Spleen (tissue), 7 donors: ENCODE data around the gene MTG2.

Source experiments
- POLR2A ChIP-seq, 3 donors: fragments of 450-650 bp; IDR thresholded peaks; one replicate each; pipeline ENCODE4 v1.5.1; 2017; ENCODE audit warnings: antibody characterized with exemption in 3 of 3, mild to moderate bottlenecking in 1 of 3
- TF ChIP-seq, protein P1 (sequence below), 11 experiments: fragments of 200-600 bp in 7 of 11; fragments of 450-650 bp in 4 of 11; sonication (generic) in 4 of 11; IDR thresholded peaks in 8 of 11; conservative IDR thresholded peaks in 3 of 11; 1 replicate in 7 of 11; 2 replicates in 4 of 11; pipeline versions ENCODE4 v1.4.0 to v1.8.0; 2016 to 2021; ENCODE audit warnings: antibody characterized with exemption in 11 of 11, inconsistent platforms in 4 of 11, mild to moderate bottlenecking in 1 of 11
- donor health status: DM: no; HTN: no; CAD: no; lungs with moderate emphysema.
- donor health status: DM: no; HTN: no; CAD: no.
- donor health status: DM: no; HTN: no; CAD: no.

DNA sequence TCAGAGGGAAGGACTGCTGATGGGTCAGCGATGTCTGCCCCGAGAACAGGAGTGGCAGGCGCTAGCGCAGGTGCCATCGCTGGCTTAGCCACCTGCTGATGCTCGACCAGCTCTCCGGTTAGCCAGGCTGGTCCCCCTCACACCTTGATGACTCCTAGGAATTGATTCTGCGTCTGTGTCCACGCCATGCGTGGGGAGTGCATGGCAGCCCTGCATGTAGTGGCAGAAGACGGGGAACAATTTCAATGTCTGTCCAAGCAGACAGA is 32.6 kb upstream of the MTG2 start:
- TF ChIP-seq, protein P1, sequence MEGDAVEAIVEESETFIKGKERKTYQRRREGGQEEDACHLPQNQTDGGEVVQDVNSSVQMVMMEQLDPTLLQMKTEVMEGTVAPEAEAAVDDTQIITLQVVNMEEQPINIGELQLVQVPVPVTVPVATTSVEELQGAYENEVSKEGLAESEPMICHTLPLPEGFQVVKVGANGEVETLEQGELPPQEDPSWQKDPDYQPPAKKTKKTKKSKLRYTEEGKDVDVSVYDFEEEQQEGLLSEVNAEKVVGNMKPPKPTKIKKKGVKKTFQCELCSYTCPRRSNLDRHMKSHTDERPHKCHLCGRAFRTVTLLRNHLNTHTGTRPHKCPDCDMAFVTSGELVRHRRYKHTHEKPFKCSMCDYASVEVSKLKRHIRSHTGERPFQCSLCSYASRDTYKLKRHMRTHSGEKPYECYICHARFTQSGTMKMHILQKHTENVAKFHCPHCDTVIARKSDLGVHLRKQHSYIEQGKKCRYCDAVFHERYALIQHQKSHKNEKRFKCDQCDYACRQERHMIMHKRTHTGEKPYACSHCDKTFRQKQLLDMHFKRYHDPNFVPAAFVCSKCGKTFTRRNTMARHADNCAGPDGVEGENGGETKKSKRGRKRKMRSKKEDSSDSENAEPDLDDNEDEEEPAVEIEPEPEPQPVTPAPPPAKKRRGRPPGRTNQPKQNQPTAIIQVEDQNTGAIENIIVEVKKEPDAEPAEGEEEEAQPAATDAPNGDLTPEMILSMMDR (IDR thresholded peaks at IDR 0.05 in 8 of 11, conservative IDR thresholded peaks at IDR 0.05 in 3 of 11) = no peak
- no peak for TF ChIP-seq POLR2A (IDR thresholded peaks at IDR 0.05)
